Tibial artery (tissue), 4 donors: ENCODE measurements around the gene FAM9C.
"Not testable (repeated sequence)": the region's sequence is repeated elsewhere in the genome, so short reads cannot be mapped to it uniquely, and the experiment has no call there.

Experiments used
- DNase-seq, 2 donors: peaks; one replicate each; pipeline ENCODE4 v3.0.0-alpha.2; 2019
- H3K27ac ChIP-seq, 2 donors: fragments of 200-600 bp; sonication (generic) in 1 of 2; 1 replicate in 1 of 2; 2 replicates in 1 of 2; pipeline ENCODE4 v1.5.1; 2018 to 2019; ENCODE audit warnings: mild to moderate bottlenecking in 1 of 2
- H3K27me3 ChIP-seq, 2 donors: fragments of 200-600 bp; sonication (generic) in 1 of 2; one replicate each; pipeline versions ENCODE4 v1.5.1 to v1.6.0; 2016 to 2019
- H3K36me3 ChIP-seq, 3 donors: fragments of 200-600 bp; sonication (generic) in 2 of 3; one replicate each; pipeline ENCODE4 v1.5.1; 2016 to 2019; ENCODE audit warnings: mild to moderate bottlenecking in 2 of 3
- H3K4me1 ChIP-seq, 4 donors: fragments of 200-600 bp; sonication (generic) in 2 of 4; 1 replicate in 3 of 4; 2 replicates in 1 of 4; pipeline ENCODE4 v1.5.1; 2016 to 2019
- H3K4me3 ChIP-seq, 2 donors: fragments of 200-600 bp; sonication (generic) in 1 of 2; 1 replicate in 1 of 2; 2 replicates in 1 of 2; pipeline ENCODE4 v1.5.1; 2018 to 2019; ENCODE audit warnings: mild to moderate bottlenecking in 2 of 2
- H3K9me3 ChIP-seq, 3 donors: fragments of 200-600 bp; sonication (generic) in 1 of 3; one replicate each; pipeline ENCODE4 v1.5.1; 2016 to 2019
- CTCF ChIP-seq, 2 experiments: fragments of 200-600 bp in 1 of 2; fragments of 450-650 bp in 1 of 2; IDR thresholded peaks; one replicate each; pipeline ENCODE4 v1.5.1; 2017 to 2019; ENCODE audit warnings: antibody characterized with exemption in 2 of 2, mild to moderate bottlenecking in 1 of 2, moderate library complexity in 1 of 2
- intact Hi-C: fragments of 100-400 bp; cut with DNase I; formaldehyde crosslinking; loops from one replicate; pipeline ENCODE4 v1.15.0; 2023; ENCODE audit warnings: low total_unique reads

FAM9C gene

GRCh38 chrX:13090027-13090338 lies 45.6 kb upstream of the FAM9C start:
- H3K4me3 ChIP-seq = no peak overlapping the region
- no peaks in the 10 kb centered on the region for H3K9me3 ChIP-seq
- no peak for DNase-seq
- peaks cover 0 to 25% (median 0%) of the 10 kb centered on the region in 4 donors for H3K4me1 ChIP-seq
- peak overlapping the region in 1 of 2 donors; percentile 62 for H3K27ac ChIP-seq
- H3K36me3 ChIP-seq = no peaks in the 10 kb centered on the region
- TF ChIP-seq CTCF (IDR thresholded peaks at IDR 0.05) = no peak
- intact Hi-C loops = loop anchor here (10.0 kb wide), 1 partner anchor 115 kb away; the partner anchor contains the start of gene TMSB4X
- H3K27me3 ChIP-seq = no peaks in the 10 kb centered on the region

GRCh38 chrX:13088156-13088487 lies 43.7 kb upstream of the FAM9C start:
- TF ChIP-seq CTCF (IDR thresholded peaks at IDR 0.05) = no peak
- Histone ChIP-seq H3K27me3 (no peaks in the 10 kb centered on the region), H3K36me3 (no peaks in the 10 kb centered on the region), H3K9me3 (no peaks in the 10 kb centered on the region), H3K4me3 (no peak overlapping the region), H3K4me1 (peaks cover 0 to 17% (median 0%) of the 10 kb centered on the region in 4 donors), H3K27ac (no peak overlapping the region)
- no peak for DNase-seq
- intact Hi-C loops = no loop called here

- peaks cover 0 to 17% (median 0%) of the 10 kb centered on the region in 4 donors for H3K4me1 ChIP-seq
- no peak for TF ChIP-seq CTCF (IDR thresholded peaks at IDR 0.05)
- H3K9me3 ChIP-seq = no peaks in the 10 kb centered on the region
- intact Hi-C loops = no loop called here
- DNase-seq = no peak
- no peak overlapping the region for H3K4me3 ChIP-seq
- no peaks in the 10 kb centered on the region for H3K27me3 ChIP-seq
- H3K36me3 ChIP-seq = no peaks in the 10 kb centered on the region
- no peak overlapping the region for H3K27ac ChIP-seq
Measured at GRCh38 chrX:13087322-13088155, 43.1 kb upstream of the FAM9C start.

- H3K4me1 ChIP-seq = peaks cover 0 to 22% (median 0%) of the 10 kb centered on the region in 4 donors
- H3K4me3 ChIP-seq, DNase-seq, H3K27ac ChIP-seq, H3K36me3 ChIP-seq, intact Hi-C loops, H3K9me3 ChIP-seq, H3K27me3 ChIP-seq: not testable (repeated sequence)
Measured at GRCh38 chrX:13086793-13087321, 42.4 kb upstream of the FAM9C start.

GRCh38 chrX:13086076-13086475 lies 41.7 kb upstream of the FAM9C start:
- TF ChIP-seq CTCF (IDR thresholded peaks at IDR 0.05) = no peak
- Histone ChIP-seq H3K27me3 (no peaks in the 10 kb centered on the region), H3K27ac (no peak overlapping the region), H3K4me1 (peaks cover 0 to 19% (median 0%) of the 10 kb centered on the region in 4 donors), H3K4me3 (no peak overlapping the region), H3K9me3 (no peaks in the 10 kb centered on the region), H3K36me3 (no peaks in the 10 kb centered on the region)
- no peak for DNase-seq
- intact Hi-C loops = no loop called here

GRCh38 chrX:13085526-13085925 lies 41.1 kb upstream of the FAM9C start:
- Histone ChIP-seq H3K36me3 (no peaks in the 10 kb centered on the region), H3K4me3 (no peak overlapping the region), H3K27me3 (no peaks in the 10 kb centered on the region), H3K4me1 (peaks cover 0 to 13% (median 0%) of the 10 kb centered on the region in 4 donors), H3K9me3 (no peaks in the 10 kb centered on the region), H3K27ac (no peak overlapping the region)
- no peak for DNase-seq
- intact Hi-C loops = no loop called here
- TF ChIP-seq CTCF (IDR thresholded peaks at IDR 0.05) = no peak
